ENCODE measurements around the gene BTLA. TPM values are rescaled to one million over a fixed set of nuclear protein-coding genes. Genes with fewer than 3 reads are reported as not detected.
"Not testable (repeated sequence)": the region's sequence is repeated elsewhere in the genome, so short reads cannot be mapped to it uniquely, and the experiment has no call there.

BTLA gene
- total RNA-seq, 2 donors from 2014 or later = not detected

DNA sequence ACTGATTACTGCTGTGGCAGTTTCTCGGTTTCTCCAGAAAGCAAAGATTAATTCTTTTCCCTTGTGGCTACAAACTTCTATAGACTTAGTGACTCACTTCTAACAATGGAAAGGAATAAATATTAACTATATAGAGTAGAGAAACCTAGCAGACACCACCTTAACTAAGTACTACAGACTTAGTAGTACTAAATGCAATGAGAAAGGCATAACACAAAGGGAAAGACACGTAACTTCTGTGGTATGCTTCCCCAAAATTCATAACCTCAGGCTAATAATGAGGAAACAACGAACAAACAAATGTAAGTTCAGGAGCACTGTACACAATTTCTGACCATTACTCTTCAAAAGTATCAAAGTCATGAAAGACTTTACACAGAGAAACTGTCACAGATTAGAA, 31.3 kb upstream of the BTLA start:
- no peak for TF ChIP-seq POLR2A (IDR thresholded peaks at IDR 0.05)
- TF ChIP-seq, protein P1, sequence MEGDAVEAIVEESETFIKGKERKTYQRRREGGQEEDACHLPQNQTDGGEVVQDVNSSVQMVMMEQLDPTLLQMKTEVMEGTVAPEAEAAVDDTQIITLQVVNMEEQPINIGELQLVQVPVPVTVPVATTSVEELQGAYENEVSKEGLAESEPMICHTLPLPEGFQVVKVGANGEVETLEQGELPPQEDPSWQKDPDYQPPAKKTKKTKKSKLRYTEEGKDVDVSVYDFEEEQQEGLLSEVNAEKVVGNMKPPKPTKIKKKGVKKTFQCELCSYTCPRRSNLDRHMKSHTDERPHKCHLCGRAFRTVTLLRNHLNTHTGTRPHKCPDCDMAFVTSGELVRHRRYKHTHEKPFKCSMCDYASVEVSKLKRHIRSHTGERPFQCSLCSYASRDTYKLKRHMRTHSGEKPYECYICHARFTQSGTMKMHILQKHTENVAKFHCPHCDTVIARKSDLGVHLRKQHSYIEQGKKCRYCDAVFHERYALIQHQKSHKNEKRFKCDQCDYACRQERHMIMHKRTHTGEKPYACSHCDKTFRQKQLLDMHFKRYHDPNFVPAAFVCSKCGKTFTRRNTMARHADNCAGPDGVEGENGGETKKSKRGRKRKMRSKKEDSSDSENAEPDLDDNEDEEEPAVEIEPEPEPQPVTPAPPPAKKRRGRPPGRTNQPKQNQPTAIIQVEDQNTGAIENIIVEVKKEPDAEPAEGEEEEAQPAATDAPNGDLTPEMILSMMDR (IDR thresholded peaks at IDR 0.05) = no peak
- ATAC-seq = no peak
- no peak for DNase-seq
- Histone ChIP-seq H3K27me3 (no peaks in the 10 kb centered on the region), H3K4me3 (no peak overlapping the region), H3K36me3 (replicated peaks in 1 of 2; ENCODE audit: insufficient read depth in 1 of 2, low read depth in 2 of 2) (peaks cover 0 to 20% of the 10 kb centered on the region in 2 donors), H3K27ac (no peak overlapping the region), H3K4me1 (no peaks in the 10 kb centered on the region), H3K9me3 (no peaks in the 10 kb centered on the region)
- WGBS, 2 donors = 84% methylated on average over 3 of the region's 3 CpGs
- intact Hi-C loops (cut with DNase I) = no loop called here

DNA sequence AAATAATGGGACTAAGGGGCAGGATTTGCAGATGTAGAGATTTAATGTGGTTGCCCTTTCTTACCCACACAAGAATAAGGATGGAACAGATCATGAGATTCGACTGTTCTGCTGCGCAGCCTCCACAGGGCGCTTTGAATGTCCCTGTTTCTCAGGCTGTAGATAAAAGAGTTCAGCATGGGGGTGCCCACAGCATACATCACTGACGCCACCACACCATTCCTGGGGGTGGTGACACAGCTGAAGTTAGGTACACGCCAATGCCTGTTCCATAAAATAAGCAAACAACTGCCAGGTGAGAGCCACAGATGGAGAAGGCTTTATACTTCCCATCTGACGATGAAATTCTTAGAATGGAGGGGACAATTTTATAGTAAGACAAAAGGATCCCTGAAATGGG, 24.9 kb upstream of the BTLA start:
- H3K9me3 ChIP-seq; H3K4me1 ChIP-seq; DNase-seq; H3K27me3 ChIP-seq; H3K4me3 ChIP-seq; ATAC-seq; H3K36me3 ChIP-seq (replicated peaks in 1 of 2; ENCODE audit: insufficient read depth in 1 of 2, low read depth in 2 of 2); H3K27ac ChIP-seq: not testable (repeated sequence)
- 90 to 93% methylated on average over 6 of the region's 6 CpGs for WGBS, 2 donors
- intact Hi-C loops (cut with DNase I) = loop anchor here (5.0 kb wide), 1 partner anchor 232 kb away; the partner anchor contains the start of gene SLC9C1

DNA sequence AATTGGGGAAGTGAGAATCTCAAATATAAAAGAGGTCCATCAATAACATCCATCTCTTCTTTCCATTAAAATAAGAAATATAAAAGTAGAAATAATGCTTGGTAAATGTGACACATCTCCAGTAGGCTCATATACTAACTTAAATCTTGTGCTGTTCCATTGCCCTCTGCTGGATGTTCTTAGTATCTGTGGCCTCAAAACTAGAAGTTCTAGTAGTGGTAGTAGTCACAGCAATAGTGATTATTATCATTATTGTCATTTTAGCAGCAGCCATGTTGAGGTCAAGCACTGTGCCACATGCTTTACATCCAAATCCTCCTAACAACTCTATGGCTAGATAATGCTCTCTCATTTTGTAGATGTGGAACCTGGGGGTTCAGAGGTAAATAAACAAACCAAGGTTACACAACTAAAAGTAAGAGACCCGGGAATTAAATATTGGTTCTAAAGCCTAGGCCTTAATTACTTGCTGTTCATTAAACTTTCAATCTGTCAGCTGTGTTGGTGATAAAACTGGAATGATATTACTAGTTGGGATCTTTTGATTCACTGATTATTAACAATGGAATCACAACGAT, 20.2 kb upstream of the BTLA start:
- intact Hi-C loops (cut with DNase I) = loop anchor here (5.0 kb wide), 1 partner anchor 227 kb away; the partner anchor contains the start of gene SLC9C1
- H3K9me3 ChIP-seq = no peaks in the 10 kb centered on the region
- H3K27ac ChIP-seq = no peak overlapping the region
- no peaks in the 10 kb centered on the region for H3K27me3 ChIP-seq
- DNase-seq (peak in 3 of 4 donors; percentile 9 to 56 (median 15)), ATAC-seq (peak; percentile 78)
- H3K4me3 ChIP-seq = no peak overlapping the region
- H3K36me3 ChIP-seq (replicated peaks in 1 of 2; ENCODE audit: insufficient read depth in 1 of 2, low read depth in 2 of 2) = no peaks in the 10 kb centered on the region
- no peaks in the 10 kb centered on the region for H3K4me1 ChIP-seq
- 46 to 67% methylated on average over 2 of the region's 2 CpGs for WGBS, 2 donors
- TF ChIP-seq, protein P1 (IDR thresholded peaks at IDR 0.05) = peak; percentile 17 to 73 (median 63)
- no peak for TF ChIP-seq POLR2A (IDR thresholded peaks at IDR 0.05)

DNA sequence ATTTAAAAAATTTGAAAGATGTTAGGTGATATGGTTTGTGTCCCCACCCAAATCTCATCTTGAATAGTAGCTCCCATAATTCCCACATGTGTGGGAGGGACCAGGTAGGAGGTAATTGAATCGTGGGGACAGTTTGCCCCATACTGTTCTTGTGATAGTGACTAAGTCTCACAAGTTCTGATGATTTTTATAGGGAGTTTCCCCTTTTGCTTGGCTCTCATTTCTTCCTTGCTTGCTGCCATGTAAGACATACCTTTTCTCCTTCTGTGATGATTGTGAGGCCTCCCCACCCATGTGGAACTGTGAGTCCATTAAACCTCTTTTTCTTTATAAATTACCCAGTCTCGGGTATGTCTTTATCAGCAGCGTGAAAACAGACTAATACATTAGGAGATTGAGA, 19.7 kb upstream of the BTLA start:
- H3K27ac ChIP-seq; H3K9me3 ChIP-seq; intact Hi-C loops (cut with DNase I); H3K36me3 ChIP-seq (replicated peaks in 1 of 2; ENCODE audit: insufficient read depth in 1 of 2, low read depth in 2 of 2); H3K27me3 ChIP-seq; H3K4me1 ChIP-seq; ATAC-seq; DNase-seq; H3K4me3 ChIP-seq: not testable (repeated sequence)
- 38 to 47% methylated on average over 3 of the region's 3 CpGs for WGBS, 2 donors

DNA sequence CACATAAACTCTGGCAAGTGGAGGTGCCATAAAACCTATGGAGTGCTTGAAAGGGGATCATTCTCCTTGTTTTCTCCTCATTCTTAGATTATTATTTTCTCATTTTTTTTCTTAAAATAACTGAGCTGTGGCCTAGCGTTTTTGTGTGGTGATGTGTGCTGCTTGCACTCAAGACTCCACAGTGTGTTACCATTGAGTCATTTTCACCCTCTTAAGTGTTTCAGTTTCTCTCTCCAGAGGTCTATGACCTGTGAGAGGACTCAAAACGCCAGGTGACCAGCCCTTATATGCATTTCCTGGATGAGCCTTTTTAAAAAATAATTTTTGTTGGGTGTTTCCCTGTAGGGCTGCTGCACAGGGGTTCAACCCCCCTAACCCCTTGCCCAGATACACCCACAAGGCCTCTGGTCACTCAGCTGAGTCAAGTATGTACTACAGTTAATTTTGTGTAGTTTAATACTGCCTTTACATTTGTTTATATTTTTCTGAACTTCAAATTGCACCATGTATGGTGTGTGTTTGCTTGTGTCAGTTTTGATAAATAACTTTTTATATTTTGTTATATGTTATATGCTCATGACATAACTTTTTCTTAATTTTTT, 15.4 kb upstream of the BTLA start:
- WGBS, 2 donors = 40 to 47% methylated on average over 2 of the region's 2 CpGs
- intact Hi-C loops (cut with DNase I) = no loop called here
- DNase-seq (no peak), ATAC-seq (no peak)
- H3K9me3 ChIP-seq = no peaks in the 10 kb centered on the region
- no peak for TF ChIP-seq POLR2A (IDR thresholded peaks at IDR 0.05)
- TF ChIP-seq, protein P1 (IDR thresholded peaks at IDR 0.05) = no peak
- no peaks in the 10 kb centered on the region for H3K27me3 ChIP-seq
- no peak overlapping the region for H3K4me3 ChIP-seq
- no peak overlapping the region for H3K27ac ChIP-seq
- no peaks in the 10 kb centered on the region for H3K36me3 ChIP-seq (replicated peaks in 1 of 2; ENCODE audit: insufficient read depth in 1 of 2, low read depth in 2 of 2)
- H3K4me1 ChIP-seq = no peaks in the 10 kb centered on the region

DNA sequence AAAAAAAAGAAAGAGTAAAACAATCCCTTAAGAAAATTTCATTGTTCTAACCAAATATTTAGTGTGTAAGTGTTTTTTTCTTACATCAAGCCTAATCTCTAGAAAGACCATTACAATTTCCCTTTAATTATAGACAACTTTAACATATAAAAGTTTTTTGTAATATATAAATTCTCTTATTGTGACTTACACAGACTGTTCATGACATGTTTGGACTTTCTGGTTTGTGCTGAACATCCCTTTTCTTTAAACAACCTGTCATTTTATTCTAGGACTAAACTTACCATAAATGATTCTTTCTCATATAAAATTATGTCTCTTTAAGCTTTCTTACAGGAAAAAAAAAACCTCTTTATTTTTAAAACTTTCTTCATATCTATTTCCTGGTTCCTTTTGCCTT, 13.0 kb upstream of the BTLA start:
- Histone ChIP-seq H3K4me3 (no peak overlapping the region), H3K4me1 (no peaks in the 10 kb centered on the region), H3K27me3 (no peaks in the 10 kb centered on the region), H3K36me3 (replicated peaks in 1 of 2; ENCODE audit: insufficient read depth in 1 of 2, low read depth in 2 of 2) (no peaks in the 10 kb centered on the region), H3K27ac (no peak overlapping the region), H3K9me3 (no peaks in the 10 kb centered on the region)
- DNase-seq (no peak), ATAC-seq (no peak)
- intact Hi-C loops (cut with DNase I) = no loop called here
- TF ChIP-seq, protein P1 (IDR thresholded peaks at IDR 0.05) = no peak
- TF ChIP-seq POLR2A (IDR thresholded peaks at IDR 0.05) = no peak
